ENCODE measurements around the gene ASXL2.

DNA sequence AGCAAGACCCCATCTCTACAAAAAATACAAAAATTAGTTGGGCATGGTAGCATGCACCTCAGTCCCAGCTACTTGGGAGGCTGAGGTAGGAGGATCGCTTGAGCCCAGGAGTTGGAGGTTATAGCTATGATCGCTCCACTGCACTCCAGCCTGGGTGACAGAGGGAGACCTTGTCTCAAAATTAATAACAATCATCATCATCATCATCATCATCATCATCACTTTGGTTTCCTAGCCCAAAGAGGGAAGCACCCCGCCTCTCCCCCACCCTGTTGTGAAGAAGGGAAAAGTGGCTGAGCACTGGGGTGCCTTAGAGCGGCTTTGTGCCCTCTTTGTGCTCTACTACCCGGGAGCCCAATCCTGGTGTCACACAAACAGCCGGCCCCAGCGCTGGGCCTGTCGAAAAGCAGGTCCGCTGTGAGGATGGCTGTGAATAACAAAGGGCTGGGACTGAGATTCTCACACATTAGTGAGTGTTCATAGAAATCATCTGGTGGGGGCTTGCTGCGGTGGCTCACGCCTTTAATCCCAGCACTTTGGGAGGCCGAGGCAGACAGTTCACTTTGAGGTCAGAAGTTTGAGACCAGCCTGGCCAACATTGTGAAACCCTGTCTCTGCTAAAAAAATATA is 42.6 kb upstream of the ASXL2 start:
- TF ChIP-seq, protein P1, sequence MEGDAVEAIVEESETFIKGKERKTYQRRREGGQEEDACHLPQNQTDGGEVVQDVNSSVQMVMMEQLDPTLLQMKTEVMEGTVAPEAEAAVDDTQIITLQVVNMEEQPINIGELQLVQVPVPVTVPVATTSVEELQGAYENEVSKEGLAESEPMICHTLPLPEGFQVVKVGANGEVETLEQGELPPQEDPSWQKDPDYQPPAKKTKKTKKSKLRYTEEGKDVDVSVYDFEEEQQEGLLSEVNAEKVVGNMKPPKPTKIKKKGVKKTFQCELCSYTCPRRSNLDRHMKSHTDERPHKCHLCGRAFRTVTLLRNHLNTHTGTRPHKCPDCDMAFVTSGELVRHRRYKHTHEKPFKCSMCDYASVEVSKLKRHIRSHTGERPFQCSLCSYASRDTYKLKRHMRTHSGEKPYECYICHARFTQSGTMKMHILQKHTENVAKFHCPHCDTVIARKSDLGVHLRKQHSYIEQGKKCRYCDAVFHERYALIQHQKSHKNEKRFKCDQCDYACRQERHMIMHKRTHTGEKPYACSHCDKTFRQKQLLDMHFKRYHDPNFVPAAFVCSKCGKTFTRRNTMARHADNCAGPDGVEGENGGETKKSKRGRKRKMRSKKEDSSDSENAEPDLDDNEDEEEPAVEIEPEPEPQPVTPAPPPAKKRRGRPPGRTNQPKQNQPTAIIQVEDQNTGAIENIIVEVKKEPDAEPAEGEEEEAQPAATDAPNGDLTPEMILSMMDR (IDR thresholded peaks at IDR 0.05), result no peak
- TF ChIP-seq POLR2A (IDR thresholded peaks at IDR 0.05) (no peak), EP300 (IDR thresholded peaks at IDR 0.05) (no peak)

Data from upper lobe of left lung (tissue), 4 donors.